GM19239 (cell line): Measurements from ENCODE around the gene RPL36A.

Experiments
- DNase-seq: peaks from one replicate; pipeline ENCODE4 v3.0.0; 2011; ENCODE audit warnings: low spot score; ENCODE audit not compliant: insufficient read length
- FAIRE-seq: peaks from 2 replicates; lab custom pipeline; 2011; peaks lifted over from hg19 to GRCh38; lab: Jason Lieb, UNC

Gene RPL36A

DNA sequence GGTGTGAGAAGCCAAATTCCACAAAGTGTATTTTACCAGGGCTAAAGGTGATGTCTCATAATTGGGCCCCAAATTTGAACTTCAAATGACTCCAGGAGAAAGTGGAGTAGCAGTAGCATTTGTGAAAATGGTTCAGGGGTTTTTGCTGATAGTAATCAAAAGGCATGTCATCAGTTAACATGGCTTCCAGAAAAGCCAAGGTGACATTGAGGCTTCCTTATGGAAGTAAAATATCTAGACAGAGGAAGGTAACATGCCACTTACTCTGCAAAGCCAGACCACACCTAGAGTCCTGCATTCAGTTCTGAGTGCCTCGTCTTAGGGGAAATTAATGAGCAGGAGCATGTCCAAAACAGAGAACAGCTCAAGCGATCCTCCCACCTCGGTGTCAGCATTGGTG, 2.2 kb upstream of the RPL36A start:
- FAIRE-seq (peak; percentile 77), DNase-seq (no peak)

DNA sequence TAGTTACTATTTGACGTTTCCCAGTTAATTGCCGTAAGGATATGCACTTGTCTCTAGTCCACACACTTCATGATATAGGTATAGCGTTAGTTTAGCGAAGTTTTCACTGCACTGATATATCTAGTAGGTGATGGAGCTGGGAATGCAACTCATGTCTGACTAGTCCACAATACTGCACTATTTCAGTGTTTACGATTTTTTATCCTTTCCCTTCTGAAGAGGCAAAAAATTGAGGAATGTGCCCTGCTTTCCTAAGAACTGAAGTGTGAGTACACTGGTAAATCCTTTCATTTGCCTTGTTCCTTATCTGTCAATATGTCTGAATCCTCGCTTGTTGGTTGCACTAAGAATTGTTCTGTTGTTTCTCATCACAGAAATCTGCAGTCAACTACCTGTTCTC, 1.0 kb downstream of the RPL36A start:
- DNase-seq, result no peak
- no peak for FAIRE-seq

DNA sequence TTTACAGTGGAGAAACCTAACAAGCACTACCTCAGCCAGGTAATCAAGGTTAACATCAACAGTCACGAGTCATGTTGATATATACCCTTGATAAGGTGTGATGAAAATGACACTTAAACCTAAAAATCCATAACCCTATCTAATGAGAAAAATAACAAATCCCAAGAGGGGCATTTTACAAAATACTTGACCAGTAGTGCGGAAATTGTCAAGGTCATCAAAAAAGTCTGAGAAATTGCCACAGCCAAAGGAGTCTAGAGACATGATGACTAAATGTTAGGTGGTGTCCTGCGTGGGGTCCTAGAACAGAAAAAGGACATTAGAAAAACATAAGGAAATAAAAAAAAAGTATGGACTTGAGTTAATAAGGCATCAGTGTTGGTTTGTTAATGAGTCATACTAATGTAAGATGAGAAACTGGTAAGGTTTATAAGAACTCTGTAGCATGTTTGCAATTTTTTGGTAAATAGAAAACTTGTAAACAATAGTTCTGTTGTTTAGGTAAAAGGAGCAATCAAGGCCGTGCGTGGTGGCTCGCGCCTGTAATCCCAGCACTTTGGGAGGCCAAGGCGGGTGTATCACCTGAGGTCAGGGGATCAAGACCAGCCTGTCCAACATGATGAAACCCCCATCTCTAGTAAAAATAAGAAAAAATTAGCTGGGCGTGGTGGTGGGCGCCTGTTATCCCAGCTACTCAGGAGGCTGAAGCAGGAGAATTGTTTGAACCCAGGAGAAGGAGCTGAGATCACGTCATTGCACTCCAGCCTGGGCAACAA, 2.9 kb downstream of the RPL36A start:
- FAIRE-seq (no peak), DNase-seq (no peak)

DNA sequence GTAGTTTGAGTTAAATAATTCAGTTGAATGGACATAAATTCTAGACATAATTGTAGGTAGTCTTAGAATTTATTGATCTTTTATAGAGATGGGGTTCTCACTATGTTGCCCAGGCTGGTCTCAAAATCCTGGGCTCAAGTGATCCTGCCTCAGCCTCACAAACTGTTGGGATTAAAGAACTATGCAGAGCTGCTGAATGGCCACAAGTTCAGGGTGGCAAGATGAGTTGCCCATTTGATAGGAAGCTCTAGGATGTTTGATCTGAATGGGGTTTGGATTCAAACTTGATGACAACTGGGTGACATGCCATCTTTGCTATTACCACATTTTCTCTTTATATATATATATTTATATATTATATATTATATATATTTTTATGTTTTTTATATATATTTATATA, 3.6 kb downstream of the RPL36A start:
- FAIRE-seq, result no peak
- no peak for DNase-seq

DNA sequence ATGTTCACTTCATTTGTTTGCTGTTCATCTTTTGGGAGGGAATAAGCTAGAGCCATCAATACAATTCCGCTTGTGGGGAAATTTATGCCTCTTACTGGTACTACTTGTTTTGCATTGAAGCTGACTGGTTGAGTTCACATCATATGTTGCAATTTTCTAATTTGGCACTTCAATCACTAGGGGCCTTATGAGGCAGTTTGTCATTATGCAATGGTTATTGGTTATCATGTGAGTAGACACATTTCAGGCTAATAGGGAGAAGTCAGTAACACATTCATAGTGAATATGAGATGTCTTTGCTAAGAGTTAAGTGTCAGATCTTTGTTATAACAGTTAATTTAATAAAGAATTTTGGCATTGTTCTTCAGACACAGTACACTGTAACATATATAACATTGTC, 5.0 kb downstream of the RPL36A start:
- no peak for FAIRE-seq

DNA sequence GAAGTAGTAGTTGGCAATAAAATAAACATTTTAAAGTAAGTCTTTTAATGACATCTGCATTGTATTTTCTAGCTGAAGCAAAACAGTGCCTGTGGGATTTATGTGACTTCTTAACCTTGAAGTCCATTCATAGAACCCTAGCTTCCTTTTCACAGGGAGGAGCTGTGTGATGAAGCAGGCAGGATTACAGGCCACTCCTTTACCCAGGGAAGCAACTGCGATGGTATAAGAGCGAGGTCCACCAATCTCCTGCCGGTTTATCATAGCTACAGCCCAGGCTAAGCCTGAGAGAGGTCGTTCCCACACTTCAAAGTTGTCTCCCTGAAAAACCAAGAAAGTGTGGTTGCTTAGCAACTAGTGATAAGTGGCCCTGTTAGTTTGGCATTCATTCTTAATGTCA, 7.0 kb downstream of the RPL36A start:
- DNase-seq, result no peak
- FAIRE-seq, result no peak

More for the DNA sequence above, 5.0 kb downstream of the RPL36A start:
- DNase-seq, result no peak

DNA sequence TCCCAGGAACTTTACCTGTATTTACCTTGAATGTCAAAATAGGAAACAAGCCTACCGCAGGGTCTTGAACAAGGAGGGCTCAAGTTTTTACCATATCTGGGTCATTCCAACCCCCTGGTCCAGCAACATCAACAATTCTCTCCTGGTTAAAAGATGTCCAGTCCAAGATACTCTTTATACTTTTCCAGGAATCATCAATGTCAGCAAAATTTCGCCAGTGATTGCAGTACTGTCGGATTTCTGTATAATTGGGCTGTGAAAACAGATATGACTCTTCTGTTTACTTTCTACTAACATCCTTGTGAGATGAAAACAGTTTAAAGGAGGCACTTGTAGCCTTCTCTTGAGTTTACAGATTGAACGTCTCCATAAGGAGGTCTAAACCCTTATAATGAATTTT, 7.9 kb downstream of the RPL36A start:
- FAIRE-seq, result no peak
- DNase-seq, result no peak

DNA sequence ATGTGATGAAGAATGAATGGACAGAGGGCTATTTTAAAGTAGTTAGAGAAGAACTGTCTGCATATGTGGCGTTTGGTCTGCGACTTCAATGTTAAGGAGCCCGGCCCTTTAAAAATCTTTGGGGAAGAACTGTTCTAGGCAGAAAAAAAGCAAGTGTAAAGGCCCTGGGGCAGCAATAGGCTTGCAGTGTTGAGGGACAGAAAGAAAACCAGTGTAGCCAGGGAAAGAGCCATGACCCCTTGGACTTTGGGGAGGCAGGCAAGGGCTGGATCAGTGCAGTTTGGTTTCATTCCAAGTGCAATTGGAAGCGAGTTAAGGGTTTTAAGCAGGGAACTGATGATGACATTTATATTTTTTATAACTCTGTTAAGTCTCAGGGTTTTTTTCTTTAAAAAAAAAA, 9.0 kb downstream of the RPL36A start:
- FAIRE-seq (no peak), DNase-seq (no peak)

DNA sequence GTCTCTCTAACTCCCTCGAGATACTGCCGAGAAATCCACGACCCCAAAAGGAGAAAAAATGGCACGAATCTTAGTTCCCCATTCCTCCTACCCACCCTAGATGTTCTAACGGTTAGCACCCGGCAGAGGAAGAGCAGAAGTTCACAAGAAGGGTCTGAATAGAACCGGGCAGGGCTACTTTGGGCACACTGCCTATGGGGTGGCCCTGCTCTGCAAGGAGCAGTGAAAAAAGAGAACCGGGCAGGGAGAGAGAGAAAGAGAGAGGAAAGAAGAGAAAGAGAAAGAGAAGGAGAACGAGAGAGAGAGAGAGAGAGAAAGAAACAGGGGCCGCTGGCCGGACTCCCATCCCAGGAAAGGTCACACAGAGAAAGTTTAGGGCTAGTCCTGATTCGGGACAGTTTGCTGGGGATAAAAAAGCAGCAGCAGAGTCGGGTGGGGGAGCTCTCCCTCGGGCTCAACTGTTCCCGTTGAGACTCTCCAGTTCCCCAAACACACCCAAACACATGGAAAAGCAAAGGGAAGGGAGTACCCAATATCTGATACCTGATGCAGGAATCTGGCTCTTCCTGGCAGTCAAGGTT, 16.4 kb downstream of the RPL36A start:
- DNase-seq (no peak), FAIRE-seq (peak; percentile 55)

DNA sequence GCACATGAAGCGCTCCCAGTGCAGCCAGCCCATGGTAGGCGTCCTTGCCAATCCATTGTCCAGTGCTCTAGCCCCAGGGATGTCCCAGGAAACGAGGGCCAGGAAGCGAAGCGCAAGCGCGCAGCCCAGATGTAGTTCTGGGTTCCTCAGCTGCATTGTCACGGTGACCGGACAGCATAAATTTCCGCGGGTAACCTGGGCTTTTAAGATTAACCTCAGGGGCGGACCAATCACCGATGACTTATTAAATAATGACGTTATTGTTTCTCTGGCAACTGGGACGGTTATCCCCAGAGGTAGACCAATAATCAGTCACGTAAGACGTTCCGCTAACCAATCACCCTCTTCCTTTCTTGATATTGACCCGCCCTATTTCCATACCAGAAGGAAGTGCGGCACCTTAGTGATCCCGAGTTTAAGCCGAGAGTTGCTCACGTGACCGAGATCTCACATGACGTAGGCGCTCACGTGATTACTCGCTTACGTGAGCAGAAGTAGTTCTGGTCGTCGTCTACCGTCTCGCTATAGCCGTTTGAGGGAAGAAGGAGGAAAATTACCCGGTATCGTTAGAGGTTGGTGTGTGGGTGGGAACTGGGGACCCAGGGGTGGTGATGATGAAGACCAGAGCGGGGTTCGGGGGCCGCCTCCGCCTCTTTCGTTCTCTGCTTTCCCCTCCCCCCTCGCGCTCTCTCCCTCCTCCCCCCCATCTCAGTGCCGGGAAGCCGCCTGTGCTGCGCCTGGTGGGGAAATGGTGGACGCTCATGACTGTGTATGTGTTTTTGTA, 17.1 kb downstream of the RPL36A start, which contains the start of the genes GLA and HNRNPH2:
Gene GLA, minus strand, starts transcription at position 178 of the 784 bp plus-strand sequence. Its CDS starts 22 bp downstream, at position 156.
Gene HNRNPH2, plus strand, starts transcription at position 475 of the 784 bp plus-strand sequence. CDS start 3,767 bp downstream, outside the sequence.
- DNase-seq (no peak), FAIRE-seq (peak; percentile 98)

DNA sequence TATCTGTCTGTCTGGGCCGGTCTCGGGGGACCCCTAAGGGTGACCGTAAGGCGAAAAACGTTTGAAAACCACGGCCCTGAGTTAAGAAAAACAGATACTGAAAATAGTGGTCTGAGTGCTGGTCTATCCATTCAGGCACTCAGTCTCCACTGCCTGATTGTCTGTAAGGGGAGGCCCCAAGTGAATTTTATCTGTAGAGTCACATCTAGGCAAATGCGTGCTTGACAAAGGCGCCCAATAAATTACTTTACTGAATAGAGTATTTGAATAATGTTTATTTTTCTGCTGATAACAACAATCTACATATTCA, 17.7 kb downstream of the RPL36A start:
- no peak for FAIRE-seq
- no peak for DNase-seq

DNA sequence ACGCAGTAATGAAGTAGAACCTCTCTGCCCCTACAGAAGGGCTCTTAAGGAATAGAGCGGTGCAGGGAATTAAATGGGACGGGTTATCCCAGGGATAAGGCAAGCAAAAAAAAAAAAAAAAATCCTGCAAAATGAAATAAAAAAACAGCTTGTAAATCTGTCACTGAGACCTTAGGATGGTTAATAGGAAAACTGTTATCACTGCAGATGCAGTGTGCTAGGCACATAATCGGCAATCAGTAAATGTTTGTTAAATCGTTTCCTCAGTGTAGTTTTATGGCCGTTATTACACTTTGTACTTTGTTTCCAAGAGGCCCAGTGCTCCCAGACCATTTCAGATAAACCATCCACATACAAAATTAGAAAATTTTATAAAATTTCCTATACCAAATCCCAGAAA, 18.2 kb downstream of the RPL36A start:
- FAIRE-seq, result peak; percentile 52
- no peak for DNase-seq

DNA sequence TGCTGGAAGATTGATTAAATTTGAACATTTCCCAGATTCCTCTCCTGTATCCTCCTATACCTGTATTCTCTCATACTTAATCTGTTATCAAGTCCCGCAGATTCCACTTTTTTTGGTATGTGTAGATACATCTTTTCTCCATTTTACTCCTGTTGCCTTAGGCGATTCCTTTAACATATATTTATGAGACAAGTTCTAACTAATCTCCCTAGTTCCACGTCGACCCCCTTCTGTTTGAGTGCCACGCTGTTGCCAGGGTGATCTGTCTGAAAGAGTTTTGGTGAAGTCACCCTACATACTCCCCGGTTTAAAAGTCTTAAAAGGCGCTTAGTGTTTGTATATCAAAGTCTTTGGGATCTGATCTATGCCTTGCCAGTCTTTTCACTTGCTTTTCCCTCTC, 19.6 kb downstream of the RPL36A start:
- no peak for FAIRE-seq
- no peak for DNase-seq

DNA sequence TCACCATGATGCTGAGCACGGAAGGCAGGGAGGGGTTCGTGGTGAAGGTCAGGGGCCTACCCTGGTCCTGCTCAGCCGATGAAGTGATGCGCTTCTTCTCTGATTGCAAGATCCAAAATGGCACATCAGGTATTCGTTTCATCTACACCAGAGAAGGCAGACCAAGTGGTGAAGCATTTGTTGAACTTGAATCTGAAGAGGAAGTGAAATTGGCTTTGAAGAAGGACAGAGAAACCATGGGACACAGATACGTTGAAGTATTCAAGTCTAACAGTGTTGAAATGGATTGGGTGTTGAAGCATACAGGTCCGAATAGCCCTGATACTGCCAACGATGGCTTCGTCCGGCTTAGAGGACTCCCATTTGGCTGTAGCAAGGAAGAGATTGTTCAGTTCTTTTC, 21.2 kb downstream of the RPL36A start:
- no peak for DNase-seq
- no peak for FAIRE-seq

DNA sequence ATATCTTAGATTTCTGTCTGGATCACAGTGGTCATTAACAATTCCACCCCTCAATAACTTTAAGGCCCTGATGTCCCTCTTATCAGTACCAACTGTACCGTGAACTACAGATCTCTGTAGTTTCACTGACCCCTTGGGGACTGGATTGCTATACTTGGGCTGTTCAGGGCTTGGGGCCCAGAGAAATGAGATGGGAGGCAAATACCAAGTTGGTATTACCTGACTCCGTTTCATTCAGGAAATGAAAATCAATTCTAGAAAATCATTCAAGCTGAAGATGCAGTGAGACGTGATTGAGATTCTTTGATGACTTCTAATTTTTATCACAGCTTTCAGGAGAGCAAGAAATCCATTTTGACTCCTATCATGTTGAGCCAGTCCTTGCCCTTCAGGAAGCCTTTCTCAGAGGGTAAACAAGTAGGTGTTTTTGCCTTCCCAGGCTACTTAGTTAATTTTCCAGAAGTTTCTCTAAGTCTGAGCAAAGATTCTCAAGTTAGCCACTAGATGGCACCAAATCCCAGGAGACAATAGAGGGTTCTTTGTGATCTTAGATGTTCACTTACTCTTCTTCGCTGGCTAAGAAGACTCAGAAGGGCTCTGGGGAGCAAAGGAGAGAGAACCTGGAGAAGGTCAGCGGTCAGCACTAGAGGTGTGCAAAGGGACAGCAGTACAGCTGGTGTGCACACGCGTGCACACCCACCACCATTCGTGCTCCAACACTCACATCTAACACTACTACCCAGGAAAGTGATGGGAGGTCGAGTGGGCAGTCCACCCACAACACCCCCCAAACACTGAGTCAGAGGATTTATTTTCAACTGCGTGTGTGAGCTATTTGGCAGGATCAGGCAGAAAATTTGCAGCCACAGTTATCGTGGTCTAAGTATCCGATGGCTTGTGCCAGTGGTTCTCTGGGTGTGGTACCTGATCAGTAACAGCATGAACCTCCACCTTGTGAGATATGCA, 24.7 kb downstream of the RPL36A start:
- no peak for DNase-seq
- FAIRE-seq, result peak; percentile 92

DNA sequence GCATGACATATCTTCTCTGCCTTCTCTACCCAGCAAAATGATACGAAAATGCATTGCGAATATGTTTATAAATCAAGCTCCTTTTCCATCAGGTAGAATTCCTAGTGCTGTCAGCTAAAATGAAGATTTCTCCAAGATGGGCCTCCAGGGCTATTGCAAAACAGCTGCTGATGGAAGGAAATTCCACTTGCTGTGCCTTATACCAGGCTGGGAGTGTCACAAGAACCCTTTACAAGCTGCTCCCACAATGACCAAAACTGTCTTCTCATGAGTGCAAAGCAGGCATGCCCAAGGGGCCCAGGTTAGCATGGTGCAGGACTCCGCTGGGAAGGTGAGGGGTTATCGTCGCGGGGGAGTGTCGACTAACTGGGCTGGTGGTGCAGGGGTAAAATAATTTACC, 25.9 kb downstream of the RPL36A start:
- FAIRE-seq (no peak), DNase-seq (no peak)

DNA sequence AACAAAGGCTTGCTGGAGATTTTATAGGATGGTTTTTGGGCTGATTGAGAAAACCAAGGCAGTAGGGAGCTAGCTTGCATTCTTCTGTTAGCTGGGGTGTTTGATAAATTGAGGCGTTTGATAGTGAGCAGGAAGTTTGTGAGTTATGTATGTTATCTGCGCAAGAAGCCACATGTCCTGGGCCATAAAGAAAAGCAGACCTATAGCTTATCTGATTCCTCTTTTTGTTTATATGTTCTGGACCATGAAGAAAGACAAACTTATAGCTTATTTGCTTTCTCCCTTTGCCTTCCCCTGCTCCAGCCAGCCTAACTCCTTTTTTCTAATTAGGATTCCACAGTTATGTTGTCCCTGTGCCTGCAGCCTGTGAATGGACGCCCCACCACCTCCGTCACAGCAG, 26.4 kb downstream of the RPL36A start:
- no peak for FAIRE-seq
- no peak for DNase-seq

DNA sequence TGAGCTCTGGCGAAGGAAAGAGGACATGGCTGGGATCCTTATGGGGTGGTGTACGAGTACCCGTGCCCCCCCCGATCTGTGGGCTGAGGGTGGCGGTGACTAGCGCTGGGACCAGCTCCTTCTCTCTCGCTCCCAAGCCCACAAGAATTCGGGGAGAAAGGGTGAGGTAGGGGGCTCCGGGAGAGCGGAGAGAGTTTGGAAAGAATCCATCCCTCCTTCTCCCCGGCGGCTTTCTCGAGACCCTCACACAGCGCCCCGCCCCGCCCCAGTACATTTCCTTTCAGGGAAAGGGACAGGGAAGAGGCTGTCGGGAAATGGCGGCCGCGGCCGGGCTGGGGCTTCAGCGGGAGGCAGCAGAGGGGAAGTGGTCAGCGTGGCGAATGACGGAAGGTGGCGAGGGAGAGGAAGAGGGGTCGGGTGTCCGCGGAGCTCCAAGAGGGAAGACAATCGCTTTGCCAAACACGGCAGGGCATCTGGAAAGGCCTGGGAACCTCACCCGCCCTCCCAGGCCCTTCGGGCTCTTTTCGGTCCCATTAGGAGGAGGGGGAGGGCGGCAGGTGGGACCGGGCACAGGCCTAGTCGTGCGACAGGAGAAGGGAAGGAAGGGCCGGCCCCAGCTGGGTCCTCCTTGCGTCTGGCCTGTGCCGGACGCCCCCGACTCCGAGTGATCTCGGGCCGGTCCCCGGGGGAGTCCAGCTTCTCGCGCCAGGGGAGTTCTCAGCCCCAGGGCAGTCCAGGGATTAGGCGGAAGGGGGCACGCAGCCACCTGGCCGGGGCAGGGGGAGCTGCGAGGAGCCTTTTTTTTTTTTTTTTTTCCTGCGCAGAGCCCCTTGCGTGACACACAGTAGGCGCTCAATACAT, 27.4 kb downstream of the RPL36A start:
- FAIRE-seq (peak; percentile 72), DNase-seq (no peak)

DNA sequence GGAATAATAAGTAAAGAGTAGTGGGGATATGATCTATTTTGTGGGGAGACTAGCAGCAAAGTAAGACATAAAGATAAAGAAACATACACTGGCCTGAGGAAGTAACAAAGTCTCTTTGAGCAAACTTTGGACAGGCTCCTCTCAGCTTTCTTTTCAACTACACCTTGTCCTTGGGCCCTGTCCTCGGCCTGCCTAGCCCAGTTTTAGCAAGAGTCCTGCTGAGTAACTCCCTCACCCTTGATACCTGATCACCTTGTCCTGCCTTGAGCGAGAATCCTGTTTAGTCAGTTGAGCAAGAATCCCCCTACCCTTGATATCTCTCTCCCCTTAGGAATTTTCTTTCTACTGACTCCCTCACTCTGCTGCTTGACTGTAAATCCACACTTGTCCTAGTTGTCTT, 28.7 kb downstream of the RPL36A start:
- DNase-seq (no peak), FAIRE-seq (no peak)
